Calu3 (cell line): ENCODE results near the gene HUNK. TPM values are rescaled to one million over a fixed set of nuclear protein-coding genes. Genes with fewer than 3 reads are reported as not detected.

Experiments used
- BruUV-seq: library from RNA; stranded (reverse); fragments of 400-500 nt; replicated peaks from 2 replicates; lab custom pipeline; 2021; lab: Mats Ljungman, UMichigan
- CTCF ChIA-PET: fragments of 300-600 bp; sonication (Branson Sonifier 250); formaldehyde crosslinking; loops from one replicate; lab custom pipeline; 2022; ENCODE audit warnings: antibody characterized with exemption; lab: Charles Lee
- DNase-seq: peaks from one replicate; pipeline ENCODE4 v3.0.0; 2022
- H3K27ac Mint-ChIP-seq: one replicate; pipeline ENCODE4 v1.8.0; 2022; ENCODE audit warnings: mixed read lengths; ENCODE audit not compliant: unreplicated experiment
- H3K27me3 Mint-ChIP-seq: one replicate; pipeline ENCODE4 v1.8.0; 2022; ENCODE audit warnings: mixed read lengths; ENCODE audit not compliant: unreplicated experiment
- H3K36me3 Mint-ChIP-seq: one replicate; pipeline ENCODE4 v1.8.0; 2022; ENCODE audit warnings: mild to moderate bottlenecking, moderate library complexity, mixed read lengths; ENCODE audit not compliant: insufficient read depth, unreplicated experiment
- H3K4me1 Mint-ChIP-seq: one replicate; pipeline ENCODE4 v1.8.0; 2022; ENCODE audit warnings: mild to moderate bottlenecking, low read depth, mixed read lengths; ENCODE audit not compliant: unreplicated experiment
- H3K4me3 Mint-ChIP-seq: one replicate; pipeline ENCODE4 v1.8.0; 2022; ENCODE audit warnings: mild to moderate bottlenecking, low read depth, moderate library complexity, mixed read lengths; ENCODE audit not compliant: unreplicated experiment
- H3K9me3 Mint-ChIP-seq: one replicate; pipeline ENCODE4 v1.8.0; 2022; ENCODE audit warnings: low read depth, mixed read lengths; ENCODE audit not compliant: unreplicated experiment
- intact Hi-C: fragments of 100-400 bp; cut with micrococcal nuclease; formaldehyde crosslinking; loops from one replicate; pipeline ENCODE4 v1.10.0; 2022; ENCODE audit not compliant: unreplicated experiment
- total RNA-seq: library from RNA; stranded (reverse); gene quantifications from 2 replicates; pipeline ENCODE4 v1.2.3, GENCODE V29; 2022
- TF ChIP-seq, protein P1 (sequence below): fragments of 200-600 bp; IDR thresholded peaks from one replicate; pipeline ENCODE4 v1.8.0; 2022; ENCODE audit warnings: antibody characterized with exemption; ENCODE audit not compliant: unreplicated experiment

Gene HUNK
- total RNA-seq, 1 experiment from 2014 or later = 2.3 TPM

DNA sequence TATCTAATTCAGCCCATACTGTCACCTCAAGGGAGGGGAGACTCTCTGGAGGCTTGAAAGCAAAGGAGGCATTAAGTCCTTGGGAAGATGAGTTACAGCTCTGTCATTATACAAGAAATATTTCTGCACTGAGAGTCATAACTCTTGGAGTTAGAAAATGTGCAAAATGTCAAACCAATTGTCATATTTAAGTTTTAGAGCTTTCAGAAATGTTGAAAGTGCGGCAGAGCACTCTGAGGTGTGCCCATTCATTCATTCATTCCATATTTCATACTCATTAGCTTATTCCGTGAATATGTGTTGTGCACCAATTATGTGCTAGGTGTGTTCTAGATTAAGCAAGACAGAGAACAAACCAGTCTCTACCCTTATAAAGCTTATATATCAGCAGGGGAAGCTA, 87.1 kb downstream of the HUNK start:
- H3K36me3 Mint-ChIP-seq = no peaks in the 10 kb centered on the region
- DNase-seq = no peak
- H3K27me3 Mint-ChIP-seq = no peaks in the 10 kb centered on the region
- no peak overlapping the region for H3K27ac Mint-ChIP-seq
- BruUV-seq = no TSS peak
- H3K4me3 Mint-ChIP-seq = no peak overlapping the region
- no peaks in the 10 kb centered on the region for H3K4me1 Mint-ChIP-seq
- TF ChIP-seq, protein P1, sequence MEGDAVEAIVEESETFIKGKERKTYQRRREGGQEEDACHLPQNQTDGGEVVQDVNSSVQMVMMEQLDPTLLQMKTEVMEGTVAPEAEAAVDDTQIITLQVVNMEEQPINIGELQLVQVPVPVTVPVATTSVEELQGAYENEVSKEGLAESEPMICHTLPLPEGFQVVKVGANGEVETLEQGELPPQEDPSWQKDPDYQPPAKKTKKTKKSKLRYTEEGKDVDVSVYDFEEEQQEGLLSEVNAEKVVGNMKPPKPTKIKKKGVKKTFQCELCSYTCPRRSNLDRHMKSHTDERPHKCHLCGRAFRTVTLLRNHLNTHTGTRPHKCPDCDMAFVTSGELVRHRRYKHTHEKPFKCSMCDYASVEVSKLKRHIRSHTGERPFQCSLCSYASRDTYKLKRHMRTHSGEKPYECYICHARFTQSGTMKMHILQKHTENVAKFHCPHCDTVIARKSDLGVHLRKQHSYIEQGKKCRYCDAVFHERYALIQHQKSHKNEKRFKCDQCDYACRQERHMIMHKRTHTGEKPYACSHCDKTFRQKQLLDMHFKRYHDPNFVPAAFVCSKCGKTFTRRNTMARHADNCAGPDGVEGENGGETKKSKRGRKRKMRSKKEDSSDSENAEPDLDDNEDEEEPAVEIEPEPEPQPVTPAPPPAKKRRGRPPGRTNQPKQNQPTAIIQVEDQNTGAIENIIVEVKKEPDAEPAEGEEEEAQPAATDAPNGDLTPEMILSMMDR = no peak
- CTCF ChIA-PET = no interaction called here
- intact Hi-C loops = no loop called here
- H3K9me3 Mint-ChIP-seq = no peaks in the 10 kb centered on the region

DNA sequence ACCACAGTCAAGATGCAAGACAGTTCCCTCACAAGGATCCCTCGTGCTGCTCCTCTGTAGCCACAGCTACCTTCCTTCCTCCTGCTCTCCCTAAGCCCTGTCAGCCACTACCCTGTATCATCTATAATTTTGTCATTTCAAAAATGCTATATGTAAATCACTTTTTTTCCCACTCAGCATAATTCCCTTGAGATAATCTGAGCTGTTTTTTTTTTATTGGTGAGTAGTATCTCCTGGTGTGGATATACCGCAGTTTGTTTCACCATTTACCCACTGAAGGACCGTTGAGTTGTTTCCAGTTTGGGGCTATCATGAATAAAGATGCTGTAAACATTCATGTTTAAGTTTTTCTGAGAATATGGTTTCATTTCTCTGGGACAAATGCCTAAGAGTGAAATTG, 88.2 kb downstream of the HUNK start:
- H3K27me3 Mint-ChIP-seq = no peaks in the 10 kb centered on the region
- DNase-seq = no peak
- CTCF ChIA-PET = no interaction called here
- no peak overlapping the region for H3K27ac Mint-ChIP-seq
- TF ChIP-seq, protein P1 = no peak
- H3K4me3 Mint-ChIP-seq = no peak overlapping the region
- H3K9me3 Mint-ChIP-seq = no peaks in the 10 kb centered on the region
- no TSS peak for BruUV-seq
- intact Hi-C loops = no loop called here
- H3K36me3 Mint-ChIP-seq = no peaks in the 10 kb centered on the region
- no peaks in the 10 kb centered on the region for H3K4me1 Mint-ChIP-seq

DNA sequence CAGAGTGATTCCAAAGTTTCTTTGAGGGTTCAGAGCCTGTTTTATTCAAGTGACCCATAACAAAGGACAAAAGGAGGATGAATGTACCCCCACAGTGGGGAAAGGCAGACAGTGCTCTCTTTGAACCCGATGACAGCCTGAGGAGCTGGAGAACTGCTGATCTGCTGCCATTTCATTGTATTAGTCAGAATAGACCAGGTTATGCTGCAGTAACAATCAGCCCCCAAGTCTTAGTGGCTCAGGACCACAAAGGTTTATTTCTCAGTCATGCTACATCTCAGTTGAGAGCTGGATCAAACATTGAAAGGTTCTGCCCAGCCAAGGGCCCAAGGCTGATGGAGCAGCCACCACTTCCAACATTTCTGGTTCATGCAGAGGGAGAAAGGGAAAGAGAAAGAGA, 88.9 kb downstream of the HUNK start:
- no peaks in the 10 kb centered on the region for H3K9me3 Mint-ChIP-seq

DNA sequence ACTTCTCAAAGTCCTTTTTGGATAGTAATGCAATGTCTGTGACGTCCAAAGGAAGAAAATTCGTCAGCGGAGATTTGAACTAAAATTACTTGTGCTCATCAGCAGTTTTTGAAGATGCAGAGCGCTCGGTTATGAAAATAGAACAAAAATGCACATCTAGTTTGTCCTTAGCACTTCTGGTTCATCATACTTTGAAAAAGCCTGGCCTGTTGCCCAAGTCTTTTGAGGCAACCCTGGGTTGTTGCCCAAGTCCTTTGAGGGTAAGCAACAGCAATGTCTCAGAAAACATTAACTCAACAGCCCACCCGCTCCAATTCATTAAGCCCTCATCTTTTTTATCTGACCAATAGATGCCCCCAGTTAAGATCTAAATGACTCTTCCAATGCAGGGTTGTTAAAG, 91.9 kb downstream of the HUNK start:
- H3K9me3 Mint-ChIP-seq = no peaks in the 10 kb centered on the region
- H3K4me3 Mint-ChIP-seq = no peak overlapping the region
- DNase-seq = no peak
- intact Hi-C loops = no loop called here
- no peaks in the 10 kb centered on the region for H3K4me1 Mint-ChIP-seq
- H3K36me3 Mint-ChIP-seq = no peaks in the 10 kb centered on the region
- TF ChIP-seq, protein P1 = no peak
- CTCF ChIA-PET = no interaction called here
- no peak overlapping the region for H3K27ac Mint-ChIP-seq
- H3K27me3 Mint-ChIP-seq = no peaks in the 10 kb centered on the region
- no TSS peak for BruUV-seq

More for the DNA sequence above, 88.9 kb downstream of the HUNK start:
- DNase-seq = no peak
- BruUV-seq = no TSS peak
- no peaks in the 10 kb centered on the region for H3K36me3 Mint-ChIP-seq
- CTCF ChIA-PET = no interaction called here
- H3K27ac Mint-ChIP-seq = no peak overlapping the region
- no peak overlapping the region for H3K4me3 Mint-ChIP-seq
- H3K27me3 Mint-ChIP-seq = no peaks in the 10 kb centered on the region
- H3K4me1 Mint-ChIP-seq = no peaks in the 10 kb centered on the region
- intact Hi-C loops = no loop called here
- TF ChIP-seq, protein P1 = no peak

DNA sequence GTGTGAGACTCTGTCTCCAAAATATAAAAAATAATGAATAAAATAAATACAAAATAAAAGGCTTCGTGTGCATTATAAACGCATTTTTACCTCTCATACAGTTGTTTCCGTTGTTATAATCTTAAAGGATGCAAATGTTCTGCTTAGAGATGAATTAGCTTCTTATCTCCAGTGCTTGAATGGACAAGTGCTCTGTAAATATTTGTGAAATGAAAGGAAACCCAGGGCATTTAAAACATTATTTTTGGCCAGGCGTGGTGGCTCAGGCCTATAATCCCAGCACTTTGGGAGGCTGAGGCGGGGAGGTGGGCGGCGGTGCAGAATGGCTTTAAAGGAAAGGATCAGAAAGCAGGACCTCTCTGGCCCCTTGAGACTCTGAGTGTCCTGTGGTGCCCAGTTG, 94.5 kb downstream of the HUNK start:
- no peaks in the 10 kb centered on the region for H3K36me3 Mint-ChIP-seq
- DNase-seq = no peak
- intact Hi-C loops = no loop called here
- CTCF ChIA-PET = no interaction called here
- no peak overlapping the region for H3K4me3 Mint-ChIP-seq
- no peaks in the 10 kb centered on the region for H3K9me3 Mint-ChIP-seq
- no peak overlapping the region for H3K27ac Mint-ChIP-seq
- no peaks in the 10 kb centered on the region for H3K27me3 Mint-ChIP-seq
- TF ChIP-seq, protein P1 = no peak
- BruUV-seq = no TSS peak
- no peaks in the 10 kb centered on the region for H3K4me1 Mint-ChIP-seq
